Astrocyte (in vitro differentiated cells and primary cell): ENCODE measurements around the gene CARS1. TPM values are rescaled to one million over a fixed set of nuclear protein-coding genes. Genes with fewer than 3 reads are reported as not detected.

ENCODE experiments used
- DNase-seq: peaks from one replicate; pipeline ENCODE4 v3.0.0-alpha.2; 2010; ENCODE audit warnings: low read depth
- FAIRE-seq: peaks from 2 replicates; lab custom pipeline; 2011; peaks lifted over from hg19 to GRCh38; lab: Jason Lieb, UNC
- H2AFZ ChIP-seq: 2 replicates; pipeline ENCODE4 v1.6.0; 2012; ENCODE audit warnings: low read depth, low read length, inconsistent platforms
- H3K27ac ChIP-seq: 2 replicates; pipeline ENCODE4 v1.5.1; 2011; ENCODE audit warnings: low read depth, low read length, inconsistent platforms
- H3K27me3 ChIP-seq: 2 replicates; pipeline ENCODE4 v1.6.0; 2011; ENCODE audit warnings: low read length, inconsistent platforms; ENCODE audit not compliant: insufficient read depth
- H3K36me3 ChIP-seq: 2 replicates; pipeline ENCODE4 v1.5.1; 2011; ENCODE audit warnings: low read length, inconsistent platforms; ENCODE audit not compliant: insufficient read depth
- H3K4me1 ChIP-seq: 2 replicates; pipeline ENCODE4 v1.5.1; 2011; ENCODE audit warnings: low read length, inconsistent platforms; ENCODE audit not compliant: insufficient read depth
- H3K4me2 ChIP-seq: 2 replicates; pipeline ENCODE4 v1.6.0; 2012; ENCODE audit warnings: low read length, inconsistent platforms
- H3K4me3 ChIP-seq: 2 replicates; pipeline ENCODE4 v1.5.1; 2011; ENCODE audit warnings: low read depth, mild to moderate bottlenecking, low read length, inconsistent platforms; ENCODE audit not compliant: insufficient read depth
- H3K79me2 ChIP-seq: 2 replicates; pipeline ENCODE4 v1.6.0; 2012; ENCODE audit warnings: mild to moderate bottlenecking, low read length, inconsistent platforms; ENCODE audit not compliant: insufficient read depth
- H3K9ac ChIP-seq: 2 replicates; pipeline ENCODE4 v1.6.0; 2012; ENCODE audit warnings: mild to moderate bottlenecking, low read length, inconsistent platforms
- H3K9me3 ChIP-seq: 2 replicates; pipeline ENCODE4 v1.5.1; 2012; ENCODE audit warnings: low read depth, mild to moderate bottlenecking, low read length, inconsistent platforms; ENCODE audit not compliant: insufficient read depth
- H4K20me1 ChIP-seq: 2 replicates; pipeline ENCODE4 v1.6.0; 2012; ENCODE audit warnings: low read length, inconsistent platforms; ENCODE audit not compliant: insufficient read depth
- H3K27ac Mint-ChIP-seq: one replicate; pipeline ENCODE4 v1.8.0; 2021; ENCODE audit warnings: mild to moderate bottlenecking, mixed read lengths; ENCODE audit not compliant: unreplicated experiment
- H3K27me3 Mint-ChIP-seq: one replicate; pipeline ENCODE4 v1.8.0; 2021; ENCODE audit warnings: low read depth, mixed read lengths; ENCODE audit not compliant: unreplicated experiment
- H3K36me3 Mint-ChIP-seq: one replicate; pipeline ENCODE4 v1.8.0; 2021; ENCODE audit warnings: low read depth, mixed read lengths; ENCODE audit not compliant: unreplicated experiment
- H3K4me1 Mint-ChIP-seq: one replicate; pipeline ENCODE4 v1.8.0; 2021; ENCODE audit warnings: low read depth, mixed read lengths; ENCODE audit not compliant: unreplicated experiment
- H3K4me3 Mint-ChIP-seq: one replicate; pipeline ENCODE4 v1.8.0; 2021; ENCODE audit warnings: mild to moderate bottlenecking, moderate library complexity, mixed read lengths; ENCODE audit not compliant: unreplicated experiment
- H3K9me3 Mint-ChIP-seq: one replicate; pipeline ENCODE4 v1.8.0; 2021; ENCODE audit warnings: mild to moderate bottlenecking, mixed read lengths; ENCODE audit not compliant: unreplicated experiment
- CTCF ChIP-seq: IDR thresholded peaks from 2 replicates; pipeline ENCODE4 v1.5.1; 2011; ENCODE audit warnings: low read depth, mild to moderate bottlenecking, inconsistent platforms, low read length, moderate library complexity; ENCODE audit not compliant: insufficient read depth
- EZH2 ChIP-seq: IDR thresholded peaks from 2 replicates; pipeline ENCODE4 v1.6.1; 2012; ENCODE audit warnings: mild to moderate bottlenecking, low read length, inconsistent platforms; ENCODE audit not compliant: insufficient read depth
- total RNA-seq: library from RNA; stranded (reverse); gene quantifications from 2 replicates; pipeline ENCODE4 v1.2.1, GENCODE V29; 2021

Gene CARS1
- total RNA-seq, 1 donor from 2014 or later = 123 TPM

GRCh38 chr11:2989551-2989950 is 67.7 kb downstream of the CARS1 start:
- Histone ChIP-seq H3K36me3 (no peaks in the 10 kb centered on the region), H3K27me3 (no peaks in the 10 kb centered on the region), H3K9ac (peak overlapping the region; percentile 90), H3K27ac (no peak overlapping the region), H2AFZ (no peak overlapping the region), H4K20me1 (peaks cover 62% of the 10 kb centered on the region), H3K4me2 (peak overlapping the region; percentile 98), H3K79me2 (peaks cover 75% of the 10 kb centered on the region), H3K4me1 (peaks cover 25% of the 10 kb centered on the region), H3K9me3 (no peaks in the 10 kb centered on the region), H3K4me3 (peak overlapping the region; percentile 95)
- H3K9me3 Mint-ChIP-seq = no peaks in the 10 kb centered on the region
- TF ChIP-seq EZH2 (no peak), CTCF (no peak)
- no peaks in the 10 kb centered on the region for H3K36me3 Mint-ChIP-seq
- no peaks in the 10 kb centered on the region for H3K27me3 Mint-ChIP-seq
- H3K27ac Mint-ChIP-seq = no peak overlapping the region
- peak overlapping the region; percentile 100 for H3K4me3 Mint-ChIP-seq
- DNase-seq (no peak), FAIRE-seq (no peak)
- H3K4me1 Mint-ChIP-seq = peaks cover 21% of the 10 kb centered on the region

- H3K27ac Mint-ChIP-seq = peak overlapping the region; percentile 16
- peak overlapping the region; percentile 100 for H3K4me3 Mint-ChIP-seq
- Histone ChIP-seq H3K9me3 (no peaks in the 10 kb centered on the region), H3K4me2 (peak overlapping the region; percentile 98), H2AFZ (no peak overlapping the region), H3K4me1 (peaks cover 25% of the 10 kb centered on the region), H3K9ac (peak overlapping the region; percentile 90), H4K20me1 (peaks cover 67% of the 10 kb centered on the region), H3K4me3 (peak overlapping the region; percentile 95), H3K79me2 (peaks cover 81% of the 10 kb centered on the region), H3K27me3 (no peaks in the 10 kb centered on the region), H3K27ac (peak overlapping the region; percentile 23), H3K36me3 (no peaks in the 10 kb centered on the region)
- H3K36me3 Mint-ChIP-seq = no peaks in the 10 kb centered on the region
- DNase-seq (no peak), FAIRE-seq (no peak)
- TF ChIP-seq EZH2 (no peak), CTCF (no peak)
- peaks cover 23% of the 10 kb centered on the region for H3K4me1 Mint-ChIP-seq
- H3K9me3 Mint-ChIP-seq = no peaks in the 10 kb centered on the region
- H3K27me3 Mint-ChIP-seq = no peaks in the 10 kb centered on the region
Measured at GRCh38 chr11:2989006-2989405, 68.2 kb downstream of the CARS1 start.

GRCh38 chr11:2987881-2988861 is 69.1 kb downstream of the CARS1 start:
- H3K9me3 ChIP-seq = no peaks in the 10 kb centered on the region
- H4K20me1 ChIP-seq = peaks cover 76% of the 10 kb centered on the region
- peak overlapping the region; percentile 90 for H3K9ac ChIP-seq

More at GRCh38 chr11:2987881-2988861, 69.1 kb downstream of the CARS1 start:
- Histone ChIP-seq H3K4me1 (peaks cover 25% of the 10 kb centered on the region), H3K4me3 (peak overlapping the region; percentile 95), H2AFZ (no peak overlapping the region), H3K4me2 (peak overlapping the region; percentile 98), H3K27me3 (no peaks in the 10 kb centered on the region), H3K27ac (peak overlapping the region; percentile 32), H3K79me2 (peaks cover 89% of the 10 kb centered on the region), H3K36me3 (no peaks in the 10 kb centered on the region)
- DNase-seq (no peak), FAIRE-seq (no peak)
- Mint-ChIP-seq H3K27me3 (no peaks in the 10 kb centered on the region), H3K4me1 (peaks cover 23% of the 10 kb centered on the region), H3K9me3 (no peaks in the 10 kb centered on the region), H3K4me3 (peak overlapping the region; percentile 100), H3K36me3 (no peaks in the 10 kb centered on the region), H3K27ac (peak overlapping the region; percentile 48)
- no peak for TF ChIP-seq EZH2
- no peak for TF ChIP-seq CTCF
